IPS DF 6.9 (cell line): Measurements from ENCODE around the gene ZBP1.

Experiments
- DNase-seq: peaks from one replicate; pipeline ENCODE4 v3.0.0-alpha.2; 2013; ENCODE audit warnings: low read depth, low spot score
- H3K27ac ChIP-seq: one replicate; pipeline ENCODE4 v1.5.1; 2013; ENCODE audit warnings: low read length, control low read depth
- H3K27me3 ChIP-seq: 2 replicates; pipeline ENCODE4 v1.6.1; 2013; ENCODE audit warnings: mild to moderate bottlenecking, low read length; ENCODE audit not compliant: control insufficient read depth, insufficient read depth
- H3K36me3 ChIP-seq: 2 replicates; pipeline ENCODE4 v1.6.1; 2013; ENCODE audit warnings: low read length; ENCODE audit not compliant: control insufficient read depth, insufficient read depth
- H3K4me1 ChIP-seq: 2 replicates; pipeline ENCODE4 v1.6.1; 2013; ENCODE audit warnings: low read length; ENCODE audit not compliant: control insufficient read depth, insufficient read depth
- H3K4me3 ChIP-seq: 2 replicates; pipeline ENCODE4 v1.5.1; 2013; ENCODE audit warnings: mild to moderate bottlenecking, low read length
- H3K9me3 ChIP-seq: 2 replicates; pipeline ENCODE4 v1.6.1; 2013; ENCODE audit warnings: low read length, inconsistent platforms; ENCODE audit not compliant: control insufficient read depth, insufficient read depth
- WGBS: extraction: QIAGEN DNeasy Blood & Tissue Kit; methylation state at CpG from one replicate; pipeline ENCODE4 v1.1.7; 2013; ENCODE audit warnings: mixed read lengths, missing lambda C conversion rate; ENCODE audit not compliant: insufficient read length, insufficient coverage; 5-methylcytosine and 5-hydroxymethylcytosine counted together

Gene ZBP1

GRCh38 chr20:57558614-57559288 lies 61.5 kb downstream of the ZBP1 start:
- Histone ChIP-seq H3K9me3 (no peaks in the 10 kb centered on the region), H3K4me1 (no peaks in the 10 kb centered on the region), H3K36me3 (no peaks in the 10 kb centered on the region), H3K27ac (no peak overlapping the region), H3K27me3 (no peaks in the 10 kb centered on the region), H3K4me3 (no peak overlapping the region)
- DNase-seq = no peak
- whole genome bisulfite sequencing = no CpG with 5 or more reads among the region's 15 CpGs

- no peak overlapping the region for H3K4me3 ChIP-seq
Measured at GRCh38 chr20:57557926-57558613, 62.2 kb downstream of the ZBP1 start.

DNA sequence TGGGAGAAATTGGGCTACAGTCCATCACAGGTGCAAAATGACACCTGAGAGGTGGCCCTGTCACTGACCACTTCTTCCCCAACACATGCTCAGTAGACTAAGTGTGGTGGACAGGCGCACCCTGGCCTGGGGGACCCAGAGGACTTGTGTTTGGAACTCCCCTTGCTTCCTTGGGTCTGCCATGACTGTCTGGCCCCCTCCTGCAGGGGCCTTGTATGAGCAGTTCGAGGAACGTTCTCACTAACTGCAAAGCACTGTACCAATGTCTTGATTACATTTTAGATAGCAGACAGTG lies 63.3 kb downstream of the ZBP1 start:
- no peak overlapping the region for H3K4me3 ChIP-seq
- no CpG with 5 or more reads among the region's 3 CpGs for WGBS
- H3K27me3 ChIP-seq = no peaks in the 10 kb centered on the region

More at GRCh38 chr20:57557926-57558613, 62.2 kb downstream of the ZBP1 start:
- Histone ChIP-seq H3K27me3 (no peaks in the 10 kb centered on the region), H3K36me3 (no peaks in the 10 kb centered on the region), H3K4me1 (no peaks in the 10 kb centered on the region), H3K27ac (no peak overlapping the region), H3K9me3 (no peaks in the 10 kb centered on the region)
- DNase-seq = no peak
- no CpG with 5 or more reads among the region's 9 CpGs for WGBS

GRCh38 chr20:57555457-57556184 lies 64.6 kb downstream of the ZBP1 start:
- no peaks in the 10 kb centered on the region for H3K27me3 ChIP-seq
- H3K4me3 ChIP-seq = no peak overlapping the region
- no CpG with 5 or more reads among the region's 11 CpGs for WGBS
- H3K9me3 ChIP-seq = no peaks in the 10 kb centered on the region
- no peaks in the 10 kb centered on the region for H3K4me1 ChIP-seq
- H3K27ac ChIP-seq = no peak overlapping the region
- no peaks in the 10 kb centered on the region for H3K36me3 ChIP-seq
- DNase-seq = no peak

More for the DNA sequence above, 63.3 kb downstream of the ZBP1 start:
- Histone ChIP-seq H3K4me1 (no peaks in the 10 kb centered on the region), H3K36me3 (no peaks in the 10 kb centered on the region), H3K9me3 (no peaks in the 10 kb centered on the region), H3K27ac (no peak overlapping the region)
- no peak for DNase-seq
